AG04449 (cell line): ENCODE data around the gene UBE2L5.
A peak's percentile ranks its signal among the peaks of the same experiment; 100 is the strongest.
"Not testable (repeated sequence)": the region's sequence is repeated elsewhere in the genome, so short reads cannot be mapped to it uniquely, and the experiment has no call there.

Source experiments
- CTCF ChIA-PET: fragments of 350-600 bp; formaldehyde crosslinking; extraction: SDS; loops from one replicate; lab custom pipeline; 2021; ENCODE audit warnings: antibody characterized with exemption; lab: Yijun Ruan, JAX
- POLR2A ChIA-PET: fragments of 400-600, 350-600 bp; formaldehyde crosslinking; extraction: SDS; loops from one replicate; lab custom pipeline; 2020; ENCODE audit warnings: antibody characterized with exemption, inconsistent platforms; lab: Yijun Ruan, JAX
- DNase-seq: peaks from one replicate; pipeline ENCODE4 v3.0.0-alpha.2; 2010; ENCODE audit warnings: low read depth, low spot score
- H3K4me3 ChIP-seq: 2 replicates; pipeline ENCODE4 v1.5.1; 2011; ENCODE audit warnings: low read depth, mild to moderate bottlenecking, control low read depth, low read length
- TF ChIP-seq, protein P1 (sequence below): IDR thresholded peaks from one replicate; pipeline ENCODE4 v1.5.1; 2011; ENCODE audit warnings: mild to moderate bottlenecking, moderate library complexity, low read length, control low read depth, inconsistent platforms; ENCODE audit not compliant: insufficient read depth; ENCODE audit errors: missing control alignments

UBE2L5 gene

GRCh38 chr13:30446126-30446500, 23.8 kb downstream of the UBE2L5 start:
- no peak for DNase-seq
- TF ChIP-seq, protein P1, sequence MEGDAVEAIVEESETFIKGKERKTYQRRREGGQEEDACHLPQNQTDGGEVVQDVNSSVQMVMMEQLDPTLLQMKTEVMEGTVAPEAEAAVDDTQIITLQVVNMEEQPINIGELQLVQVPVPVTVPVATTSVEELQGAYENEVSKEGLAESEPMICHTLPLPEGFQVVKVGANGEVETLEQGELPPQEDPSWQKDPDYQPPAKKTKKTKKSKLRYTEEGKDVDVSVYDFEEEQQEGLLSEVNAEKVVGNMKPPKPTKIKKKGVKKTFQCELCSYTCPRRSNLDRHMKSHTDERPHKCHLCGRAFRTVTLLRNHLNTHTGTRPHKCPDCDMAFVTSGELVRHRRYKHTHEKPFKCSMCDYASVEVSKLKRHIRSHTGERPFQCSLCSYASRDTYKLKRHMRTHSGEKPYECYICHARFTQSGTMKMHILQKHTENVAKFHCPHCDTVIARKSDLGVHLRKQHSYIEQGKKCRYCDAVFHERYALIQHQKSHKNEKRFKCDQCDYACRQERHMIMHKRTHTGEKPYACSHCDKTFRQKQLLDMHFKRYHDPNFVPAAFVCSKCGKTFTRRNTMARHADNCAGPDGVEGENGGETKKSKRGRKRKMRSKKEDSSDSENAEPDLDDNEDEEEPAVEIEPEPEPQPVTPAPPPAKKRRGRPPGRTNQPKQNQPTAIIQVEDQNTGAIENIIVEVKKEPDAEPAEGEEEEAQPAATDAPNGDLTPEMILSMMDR, result no peak
- POLR2A ChIA-PET, result interaction anchor here (0.5 kb wide), 1 partner anchor 44 kb away, joined by 3 read pairs; no protein-coding TSS in a partner anchor
- CTCF ChIA-PET, result interaction anchor here (0.9 to 1.3 kb wide), 4 partner anchors 9 to 313 kb away, joined by 3 to 5 read pairs (median 3); no protein-coding TSS in a partner anchor
- peak overlapping the region; percentile 25 for H3K4me3 ChIP-seq

GRCh38 chr13:30448441-30448840, 26.1 kb downstream of the UBE2L5 start:
- POLR2A ChIA-PET, result no interaction called here
- CTCF ChIA-PET, result interaction anchor here (1.0 to 1.5 kb wide), 2 partner anchors 11 to 13 kb away, joined by 3 to 5 read pairs; no protein-coding TSS in a partner anchor

GRCh38 chr13:30450066-30450465, 27.8 kb downstream of the UBE2L5 start:
- TF ChIP-seq, protein P1, result no peak
- POLR2A ChIA-PET, result no interaction called here
- CTCF ChIA-PET, result interaction anchor here (1.1 to 1.5 kb wide), 2 partner anchors 13 to 285 kb away, joined by 3 to 5 read pairs; no protein-coding TSS in a partner anchor
- no peak overlapping the region for H3K4me3 ChIP-seq
- DNase-seq, result no peak

More at GRCh38 chr13:30448441-30448840, 26.1 kb downstream of the UBE2L5 start:
- H3K4me3 ChIP-seq, result no peak overlapping the region
- TF ChIP-seq, protein P1, result no peak
- no peak for DNase-seq

GRCh38 chr13:30451476-30451875, 29.2 kb downstream of the UBE2L5 start:
- H3K4me3 ChIP-seq, POLR2A ChIA-PET, DNase-seq: not testable (repeated sequence)
- CTCF ChIA-PET, result interaction anchor here (0.6 to 1.9 kb wide), 2 partner anchors 134 to 319 kb away, joined by 3 to 11 read pairs; no protein-coding TSS in a partner anchor

GRCh38 chr13:30453727-30454126, 31.4 kb downstream of the UBE2L5 start:
- DNase-seq, result no peak
- POLR2A ChIA-PET, result no interaction called here
- CTCF ChIA-PET, result interaction anchor here (1.1 to 1.3 kb wide), 2 partner anchors 17 to 352 kb away, joined by 3 to 4 read pairs; no protein-coding TSS in a partner anchor

DNA sequence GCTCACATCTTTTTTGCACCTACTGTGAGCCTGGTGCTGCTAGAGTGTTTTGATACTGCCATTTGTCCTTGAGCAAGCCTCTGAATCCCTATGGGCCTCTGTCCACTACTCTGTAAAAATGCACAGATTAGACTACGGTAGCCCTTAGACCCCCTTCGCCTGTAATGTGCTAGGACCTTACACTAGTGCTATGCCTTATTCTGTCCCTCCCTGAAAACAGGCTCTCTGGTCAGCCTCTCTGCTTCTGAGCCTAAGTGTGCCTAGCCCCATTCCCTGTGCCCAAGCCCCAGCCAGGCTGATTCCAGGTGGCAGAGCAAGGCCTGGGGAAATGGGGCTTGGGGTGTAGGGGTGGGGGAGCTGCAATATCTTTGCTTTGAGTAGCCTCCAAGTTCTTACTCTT, 32.7 kb downstream of the UBE2L5 start:
- TF ChIP-seq, protein P1, result no peak
- ChIA-PET CTCF (interaction anchor here (1.0 to 1.8 kb wide), 2 partner anchors 9 to 323 kb away, joined by 3 to 9 read pairs; no protein-coding TSS in a partner anchor), POLR2A (no interaction called here)
- no peak overlapping the region for H3K4me3 ChIP-seq
- no peak for DNase-seq

More at GRCh38 chr13:30453727-30454126, 31.4 kb downstream of the UBE2L5 start:
- TF ChIP-seq, protein P1, result no peak
- H3K4me3 ChIP-seq, result no peak overlapping the region

GRCh38 chr13:30456290-30456689, 34.0 kb downstream of the UBE2L5 start:
- DNase-seq, result no peak
- no peak overlapping the region for H3K4me3 ChIP-seq
- POLR2A ChIA-PET, result interaction anchor here (1.0 kb wide), 1 partner anchor 50 kb away, joined by 3 read pairs; no protein-coding TSS in a partner anchor
- CTCF ChIA-PET, result interaction anchor here (1.8 kb wide), 1 partner anchor 324 kb away, joined by 9 read pairs; no protein-coding TSS in a partner anchor
- TF ChIP-seq, protein P1, result no peak
